Measurements from ENCODE around the gene SHFL.
A peak's percentile ranks its signal among the peaks of the same experiment; 100 is the strongest.

Gene SHFL

GRCh38 chr19:10085641-10086590 lies at the start of gene SHFL:
TSS of gene SHFL (plus strand) at chr19:10086317. CDS start at chr19:10086428, 111 bp downstream.
- peak; percentile 58 to 81 (median 70) for DNase-seq (ENCODE audit: low read depth in 3 of 3)

- DNase-seq (ENCODE audit: low read depth in 3 of 3): no peak
Measured at GRCh38 chr19:10036601-10037071, 49.5 kb upstream of the SHFL start.

- no peak for DNase-seq (ENCODE audit: low read depth in 3 of 3)
Measured at GRCh38 chr19:10037367-10037766, 48.8 kb upstream of the SHFL start.

- DNase-seq (ENCODE audit: low read depth in 3 of 3): no peak
Measured at GRCh38 chr19:10037809-10038208, 48.3 kb upstream of the SHFL start.

- no peak for DNase-seq (ENCODE audit: low read depth in 3 of 3)
Measured at GRCh38 chr19:10043286-10043927, 42.7 kb upstream of the SHFL start.

- DNase-seq (ENCODE audit: low read depth in 3 of 3): no peak
Measured at GRCh38 chr19:10044390-10044789, 41.7 kb upstream of the SHFL start.

- no peak for DNase-seq (ENCODE audit: low read depth in 3 of 3)
Measured at GRCh38 chr19:10045371-10045770, 40.7 kb upstream of the SHFL start.

GRCh38 chr19:10049626-10050025 lies 36.5 kb upstream of the SHFL start:
- DNase-seq (ENCODE audit: low read depth in 3 of 3): no peak

GRCh38 chr19:10052602-10053360 lies 33.3 kb upstream of the SHFL start:
- no peak for DNase-seq (ENCODE audit: low read depth in 3 of 3)

GRCh38 chr19:10061717-10062310 lies 24.3 kb upstream of the SHFL start:
- DNase-seq (ENCODE audit: low read depth in 3 of 3): no peak

GRCh38 chr19:10068205-10068604 lies 17.9 kb upstream of the SHFL start:
- no peak for DNase-seq (ENCODE audit: low read depth in 3 of 3)

- DNase-seq (ENCODE audit: low read depth in 3 of 3): no peak
Measured at GRCh38 chr19:10069046-10069445, 17.1 kb upstream of the SHFL start.

GRCh38 chr19:10070730-10071446 lies 15.2 kb upstream of the SHFL start:
- no peak for DNase-seq (ENCODE audit: low read depth in 3 of 3)

- DNase-seq (ENCODE audit: low read depth in 3 of 3): peak in 2 of 3 experiments; percentile 34 to 43
Measured at GRCh38 chr19:10074153-10074552, 12.0 kb upstream of the SHFL start.

- DNase-seq (ENCODE audit: low read depth in 3 of 3): no peak
Measured at GRCh38 chr19:10076535-10076934, 9.6 kb upstream of the SHFL start.

- DNase-seq (ENCODE audit: low read depth in 3 of 3): no peak
Measured at GRCh38 chr19:10078329-10078728, 7.8 kb upstream of the SHFL start.

- DNase-seq (ENCODE audit: low read depth in 3 of 3): no peak
Measured at GRCh38 chr19:10079031-10079453, 7.1 kb upstream of the SHFL start.

GRCh38 chr19:10083911-10084310 lies 2.2 kb upstream of the SHFL start:
- DNase-seq (ENCODE audit: low read depth in 3 of 3): no peak

GRCh38 chr19:10084803-10085202 lies 1.3 kb upstream of the SHFL start:
- no peak for DNase-seq (ENCODE audit: low read depth in 3 of 3)

GRCh38 chr19:10086591-10087192 lies 575 bp downstream of the SHFL start:
- peak in 1 of 3 experiments; percentile 41 for DNase-seq (ENCODE audit: low read depth in 3 of 3)

Measured in stimulated activated CD4-positive, alpha-beta T cell treated with anti-CD3 and anti-CD28 coated beads, TNF-alpha, amount 100 ng/mL, for 24 hours (primary cell).